GM21576 (cell line): Measurements from ENCODE around the gene SH2D6.
"Not testable (repeated sequence)": the region's sequence is repeated elsewhere in the genome, so short reads cannot be mapped to it uniquely, and the experiment has no call there.

ENCODE experiments used
- ATAC-seq: cut with Tn5 transposase; IDR thresholded peaks from one replicate; pipeline ENCODE4 v1.9.1; 2021; ENCODE audit warnings: mild to moderate bottlenecking, moderate library complexity; ENCODE audit not compliant: unreplicated experiment

SH2D6 gene

GRCh38 chr2:85468096-85468703 lies 49.7 kb downstream of the SH2D6 start:
- ATAC-seq, result no peak

- ATAC-seq, result no peak
Measured at GRCh38 chr2:85468704-85469349, 50.3 kb downstream of the SH2D6 start.

- no peak for ATAC-seq
Measured at GRCh38 chr2:85470850-85471800, 52.6 kb downstream of the SH2D6 start.

- no peak for ATAC-seq
Measured at GRCh38 chr2:85472261-85472660, 53.7 kb downstream of the SH2D6 start.

GRCh38 chr2:85475799-85476490 lies 57.4 kb downstream of the SH2D6 start:
- no peak for ATAC-seq

GRCh38 chr2:85476624-85477023 lies 58.1 kb downstream of the SH2D6 start:
- no peak for ATAC-seq

GRCh38 chr2:85477884-85478283 lies 59.4 kb downstream of the SH2D6 start:
- no peak for ATAC-seq

- no peak for ATAC-seq
Measured at GRCh38 chr2:85481818-85482777, 63.6 kb downstream of the SH2D6 start.

GRCh38 chr2:85484615-85485014 lies 66.1 kb downstream of the SH2D6 start:
- ATAC-seq, result not testable (repeated sequence)

- no peak for ATAC-seq
Measured at GRCh38 chr2:85485815-85486214, 67.3 kb downstream of the SH2D6 start.
